Measurements from ENCODE around the gene FOXN1. TPM values are rescaled to one million over a fixed set of nuclear protein-coding genes. Genes with fewer than 3 reads are reported as not detected.

The FOXN1 gene
- total and polyA plus RNA-seq, 8 donors: 0.02 to 0.19 (median 0.09) TPM; not detected in 5

DNA sequence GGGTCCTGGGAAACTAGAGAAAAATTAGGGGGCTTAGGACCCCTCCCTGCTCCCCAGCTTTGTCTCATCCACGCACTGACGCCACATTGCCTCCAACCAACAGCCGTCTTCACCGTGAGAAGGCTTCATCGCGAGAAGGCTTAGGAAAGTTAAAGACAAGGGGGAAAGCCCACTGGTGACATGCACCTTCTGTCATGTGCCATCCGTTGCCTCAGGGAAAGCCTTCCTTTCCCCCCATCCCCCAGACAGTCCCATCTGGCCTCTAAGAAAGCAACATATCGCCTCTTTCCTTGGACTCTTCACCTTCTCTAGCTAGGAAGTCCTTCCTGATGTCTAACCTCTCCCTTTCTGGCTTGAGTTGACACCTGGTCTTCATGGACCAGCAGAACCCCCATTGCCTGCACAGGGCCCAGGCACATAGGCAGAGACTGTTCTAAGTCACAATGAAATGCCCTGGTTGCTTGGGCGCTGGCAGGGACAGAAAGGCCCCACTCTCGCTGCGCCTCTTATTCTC, 2.1 kb downstream of the FOXN1 start:
- Histone ChIP-seq H3K4me1 (no peaks in the 10 kb centered on the region), H3K9me3 (no peaks in the 10 kb centered on the region), H3K36me3 (no peaks in the 10 kb centered on the region), H3K27ac (no peak overlapping the region), H3K4me3 (no peak overlapping the region), H3K27me3 (no peaks in the 10 kb centered on the region)
- ATAC-seq (no peak), DNase-seq (no peak), FAIRE-seq (no peak)
- 85 to 86% methylated on average over 11 of the region's 11 CpGs for WGBS, 2 donors
- intact Hi-C loops (cut with DNase I): no loop called here
- TF ChIP-seq, protein P1, sequence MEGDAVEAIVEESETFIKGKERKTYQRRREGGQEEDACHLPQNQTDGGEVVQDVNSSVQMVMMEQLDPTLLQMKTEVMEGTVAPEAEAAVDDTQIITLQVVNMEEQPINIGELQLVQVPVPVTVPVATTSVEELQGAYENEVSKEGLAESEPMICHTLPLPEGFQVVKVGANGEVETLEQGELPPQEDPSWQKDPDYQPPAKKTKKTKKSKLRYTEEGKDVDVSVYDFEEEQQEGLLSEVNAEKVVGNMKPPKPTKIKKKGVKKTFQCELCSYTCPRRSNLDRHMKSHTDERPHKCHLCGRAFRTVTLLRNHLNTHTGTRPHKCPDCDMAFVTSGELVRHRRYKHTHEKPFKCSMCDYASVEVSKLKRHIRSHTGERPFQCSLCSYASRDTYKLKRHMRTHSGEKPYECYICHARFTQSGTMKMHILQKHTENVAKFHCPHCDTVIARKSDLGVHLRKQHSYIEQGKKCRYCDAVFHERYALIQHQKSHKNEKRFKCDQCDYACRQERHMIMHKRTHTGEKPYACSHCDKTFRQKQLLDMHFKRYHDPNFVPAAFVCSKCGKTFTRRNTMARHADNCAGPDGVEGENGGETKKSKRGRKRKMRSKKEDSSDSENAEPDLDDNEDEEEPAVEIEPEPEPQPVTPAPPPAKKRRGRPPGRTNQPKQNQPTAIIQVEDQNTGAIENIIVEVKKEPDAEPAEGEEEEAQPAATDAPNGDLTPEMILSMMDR (IDR thresholded peaks at IDR 0.05): no peak

DNA sequence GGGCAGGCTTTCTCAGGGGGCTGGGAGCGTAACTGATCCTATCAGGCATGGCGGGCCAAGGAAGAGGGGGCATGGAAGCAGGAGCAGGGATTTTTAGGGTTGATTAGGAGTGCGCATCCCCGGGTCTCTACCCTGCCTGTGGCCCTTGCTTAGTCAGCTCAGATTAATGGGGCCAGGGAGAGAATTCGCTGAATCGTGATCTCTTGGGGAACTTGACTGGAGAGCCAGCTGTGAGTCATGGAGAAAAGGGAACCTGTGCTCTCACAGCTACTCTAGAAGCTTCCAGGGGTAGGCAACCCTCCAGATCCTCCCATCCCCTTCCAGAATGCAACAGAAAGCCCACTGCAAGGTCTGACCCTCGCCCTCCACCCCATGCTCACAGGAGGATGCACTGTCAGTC, 3.6 kb downstream of the FOXN1 start:
- Histone ChIP-seq H3K27me3 (no peaks in the 10 kb centered on the region), H3K4me3 (no peak overlapping the region), H3K9me3 (no peaks in the 10 kb centered on the region), H3K4me1 (no peaks in the 10 kb centered on the region), H3K36me3 (no peaks in the 10 kb centered on the region), H3K27ac (no peak overlapping the region)
- TF ChIP-seq, protein P1 (IDR thresholded peaks at IDR 0.05): no peak
- ATAC-seq: peak in 2 of 4 donors; percentile 44 to 72
- 67 to 78% methylated on average over 7 of the region's 7 CpGs for WGBS, 2 donors
- no peak for DNase-seq
- intact Hi-C loops (cut with DNase I): no loop called here
- no peak for FAIRE-seq

DNA sequence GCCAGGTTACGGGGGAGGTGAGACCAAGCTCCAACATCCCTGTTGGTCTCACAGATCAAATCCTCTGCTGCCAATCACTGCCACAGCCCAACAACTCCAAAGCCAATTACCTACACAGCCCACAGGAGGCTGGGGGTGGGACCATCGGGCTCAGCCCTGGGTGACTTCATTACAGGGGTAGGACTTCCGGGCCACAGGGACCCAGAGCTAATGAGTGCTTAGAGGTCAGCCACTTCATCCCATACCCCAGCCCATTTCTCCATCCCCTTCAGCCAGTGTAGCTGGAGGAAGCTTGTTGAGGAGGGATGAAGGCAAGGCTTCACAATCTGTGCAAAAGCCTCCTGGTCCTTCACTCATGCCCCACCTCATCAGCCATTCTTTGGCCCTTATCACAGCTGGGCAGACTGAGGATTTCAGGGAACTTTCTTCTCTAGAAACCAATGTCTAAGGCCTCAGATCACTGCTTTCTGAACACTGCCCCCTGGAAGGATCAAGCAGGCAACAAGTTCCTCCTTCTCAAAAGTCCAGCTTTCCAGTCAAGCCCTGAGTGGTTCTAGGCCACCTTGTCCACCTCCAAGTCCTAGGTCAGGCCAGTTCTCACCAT, 5.8 kb downstream of the FOXN1 start:
- intact Hi-C loops (cut with DNase I): no loop called here
- Histone ChIP-seq H3K36me3 (no peaks in the 10 kb centered on the region), H3K4me3 (no peak overlapping the region), H3K4me1 (no peaks in the 10 kb centered on the region), H3K9me3 (no peaks in the 10 kb centered on the region), H3K27ac (no peak overlapping the region), H3K27me3 (no peaks in the 10 kb centered on the region)
- WGBS, 2 donors: 80 to 85% methylated on average over 3 of the region's 3 CpGs
- ATAC-seq: no peak
- no peak for DNase-seq
- TF ChIP-seq, protein P1 (IDR thresholded peaks at IDR 0.05): no peak
- FAIRE-seq: no peak

DNA sequence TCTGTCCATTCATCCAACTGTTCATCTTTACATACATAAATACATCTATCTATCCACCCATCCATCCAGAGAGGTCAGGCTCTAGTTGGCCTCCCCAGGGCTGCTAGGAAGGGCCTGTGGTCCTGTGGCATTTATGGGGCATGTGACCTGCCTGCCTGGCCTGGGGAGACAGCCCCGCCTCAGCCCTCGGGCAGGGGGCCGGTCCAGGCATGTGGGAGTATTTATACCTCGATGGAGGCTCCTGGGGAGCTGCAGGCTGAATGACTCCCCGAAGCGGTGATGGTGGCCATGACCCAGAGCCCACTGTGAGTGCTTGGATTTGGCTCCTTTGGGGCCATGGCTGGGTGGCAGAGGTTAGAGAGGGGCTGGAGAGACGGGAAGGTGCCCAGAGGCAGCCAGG, 7.3 kb downstream of the FOXN1 start:
- intact Hi-C loops (cut with DNase I): no loop called here
- no peak for ATAC-seq
- no peak for FAIRE-seq
- Histone ChIP-seq H3K4me3 (no peak overlapping the region), H3K27me3 (no peaks in the 10 kb centered on the region), H3K36me3 (no peaks in the 10 kb centered on the region), H3K9me3 (no peaks in the 10 kb centered on the region), H3K27ac (no peak overlapping the region), H3K4me1 (no peaks in the 10 kb centered on the region)
- DNase-seq: no peak
- WGBS, 2 donors: 67 to 75% methylated on average over 7 of the region's 7 CpGs
- TF ChIP-seq, protein P1 (IDR thresholded peaks at IDR 0.05): no peak

DNA sequence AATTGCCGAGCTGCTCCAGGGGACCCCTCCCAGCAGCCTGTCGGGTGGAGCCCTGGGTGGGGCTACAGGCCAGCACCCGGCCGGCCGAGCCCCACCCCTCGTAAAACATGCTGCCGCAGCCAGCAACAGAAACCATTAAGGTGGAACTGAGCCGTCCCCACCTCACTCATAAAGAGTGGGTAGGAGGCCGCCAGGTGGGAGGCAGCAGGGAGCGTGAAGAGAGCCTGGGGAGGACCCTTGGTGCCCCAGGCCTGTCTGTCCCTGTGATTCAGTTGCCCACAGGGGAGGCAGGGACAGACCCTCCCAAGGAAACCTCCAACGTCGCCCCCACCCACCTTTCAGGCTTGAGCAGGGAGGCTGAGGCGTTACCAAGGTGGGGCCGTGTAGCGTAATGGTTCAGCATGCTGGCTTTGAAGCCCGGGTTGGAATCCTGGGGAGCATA, 8.4 kb downstream of the FOXN1 start:
- ATAC-seq (no peak), DNase-seq (no peak), FAIRE-seq (no peak)

More for the DNA sequence above, 8.4 kb downstream of the FOXN1 start:
- Histone ChIP-seq H3K4me1 (no peaks in the 10 kb centered on the region), H3K9me3 (no peaks in the 10 kb centered on the region), H3K4me3 (no peak overlapping the region), H3K27me3 (no peaks in the 10 kb centered on the region), H3K36me3 (no peaks in the 10 kb centered on the region), H3K27ac (no peak overlapping the region)
- TF ChIP-seq, protein P1 (IDR thresholded peaks at IDR 0.05): no peak
- WGBS, 2 donors: 61 to 63% methylated on average over 16 of the region's 16 CpGs
- intact Hi-C loops (cut with DNase I): no loop called here

All from pancreas (tissue), 10 donors.